ENCODE data around the gene SLC25A25. TPM values are rescaled to one million over a fixed set of nuclear protein-coding genes. Genes with fewer than 3 reads are reported as not detected.

The SLC25A25 gene
- total RNA-seq, 1 experiment from 2014 or later: 18.5 TPM

DNA sequence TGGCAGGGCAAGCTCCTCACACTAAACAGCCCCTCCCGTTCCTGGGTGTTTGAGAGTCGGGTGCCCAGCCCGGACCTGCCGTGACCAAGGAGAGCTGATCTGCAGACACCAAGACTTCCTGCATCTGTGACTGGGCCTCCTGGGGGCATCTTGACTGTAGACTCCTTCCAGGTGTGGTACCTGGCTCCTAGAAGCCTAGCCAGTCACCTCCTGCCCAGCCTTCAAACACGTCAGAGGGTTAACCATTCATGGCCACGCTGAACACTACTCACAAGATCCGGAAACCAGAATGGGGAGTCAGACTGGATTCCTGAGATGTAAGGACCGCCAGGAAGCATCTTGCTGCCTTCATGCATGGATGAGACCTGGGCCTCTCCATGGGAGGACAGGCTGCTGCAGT lies 77.5 kb downstream of the SLC25A25 start:
- ChIA-PET CTCF (interaction anchor here (1.0 kb wide), 1 partner anchor 14 kb away, joined by 3 read pairs; the partner anchor contains the start of gene BBLN), POLR2A (no interaction called here)
- DNase-seq: peak; percentile 66 to 71
- peak overlapping the region; percentile 55 for H3K27ac Mint-ChIP-seq (ENCODE audit: unreplicated experiment)
- no peaks in the 10 kb centered on the region for H3K27me3 ChIP-seq (replicated peaks; ENCODE audit: control insufficient read depth, insufficient read depth, low read length)
- no peaks in the 10 kb centered on the region for H3K36me3 Mint-ChIP-seq (ENCODE audit: insufficient read depth, unreplicated experiment)
- intact Hi-C loops (cut with micrococcal nuclease; ENCODE audit: unreplicated experiment): no loop called here
- no peaks in the 10 kb centered on the region for H3K4me1 Mint-ChIP-seq (ENCODE audit: low read depth, unreplicated experiment)
- H3K27me3 Mint-ChIP-seq (ENCODE audit: insufficient read depth, unreplicated experiment): no peaks in the 10 kb centered on the region
- no peaks in the 10 kb centered on the region for H3K9me3 Mint-ChIP-seq (ENCODE audit: unreplicated experiment)
- TF ChIP-seq, protein P1, sequence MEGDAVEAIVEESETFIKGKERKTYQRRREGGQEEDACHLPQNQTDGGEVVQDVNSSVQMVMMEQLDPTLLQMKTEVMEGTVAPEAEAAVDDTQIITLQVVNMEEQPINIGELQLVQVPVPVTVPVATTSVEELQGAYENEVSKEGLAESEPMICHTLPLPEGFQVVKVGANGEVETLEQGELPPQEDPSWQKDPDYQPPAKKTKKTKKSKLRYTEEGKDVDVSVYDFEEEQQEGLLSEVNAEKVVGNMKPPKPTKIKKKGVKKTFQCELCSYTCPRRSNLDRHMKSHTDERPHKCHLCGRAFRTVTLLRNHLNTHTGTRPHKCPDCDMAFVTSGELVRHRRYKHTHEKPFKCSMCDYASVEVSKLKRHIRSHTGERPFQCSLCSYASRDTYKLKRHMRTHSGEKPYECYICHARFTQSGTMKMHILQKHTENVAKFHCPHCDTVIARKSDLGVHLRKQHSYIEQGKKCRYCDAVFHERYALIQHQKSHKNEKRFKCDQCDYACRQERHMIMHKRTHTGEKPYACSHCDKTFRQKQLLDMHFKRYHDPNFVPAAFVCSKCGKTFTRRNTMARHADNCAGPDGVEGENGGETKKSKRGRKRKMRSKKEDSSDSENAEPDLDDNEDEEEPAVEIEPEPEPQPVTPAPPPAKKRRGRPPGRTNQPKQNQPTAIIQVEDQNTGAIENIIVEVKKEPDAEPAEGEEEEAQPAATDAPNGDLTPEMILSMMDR (IDR thresholded peaks at IDR 0.05; ENCODE audit: insufficient read depth in 1 of 2, low read depth in 1 of 2, low read length in 1 of 2, severe bottlenecking in 1 of 2, unreplicated experiment in 1 of 2): no peak
- no peak overlapping the region for H3K4me3 ChIP-seq (ENCODE audit: low read depth, low read length)
- BruUV-seq (replicated peaks): no TSS peak
- H3K9me3 ChIP-seq: no peaks in the 10 kb centered on the region
- H3K36me3 ChIP-seq (ENCODE audit: control insufficient read depth, insufficient read depth, low read length): no peaks in the 10 kb centered on the region
- no peak overlapping the region for H3K4me3 Mint-ChIP-seq (ENCODE audit: unreplicated experiment)
- H3K4me1 ChIP-seq: peaks cover 15% of the 10 kb centered on the region; the same call in 1 of the 2 replicates

DNA sequence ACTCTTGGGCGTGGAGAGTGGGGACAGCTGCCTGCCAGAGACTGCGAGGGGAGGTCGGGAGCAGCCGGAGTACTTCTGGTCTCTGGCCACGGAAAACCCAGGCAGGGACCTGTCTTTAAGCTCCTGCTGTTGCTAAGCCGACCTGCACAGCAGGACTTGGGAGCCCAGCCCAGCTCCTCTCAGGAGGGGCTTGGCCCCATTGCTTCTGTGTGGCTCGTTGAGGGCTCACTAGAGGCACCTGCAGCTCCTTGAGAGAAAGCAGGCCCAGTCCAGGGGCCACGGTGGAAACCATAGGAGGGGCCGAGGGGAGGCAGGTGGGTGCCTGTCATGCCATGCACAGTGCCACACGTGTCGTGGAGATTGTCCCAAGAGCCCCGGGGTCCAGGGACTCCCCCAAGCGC lies 77.9 kb downstream of the SLC25A25 start:
- intact Hi-C loops (cut with micrococcal nuclease; ENCODE audit: unreplicated experiment): no loop called here
- BruUV-seq (replicated peaks): no TSS peak
- CTCF ChIA-PET: interaction anchor here (1.0 kb wide), 1 partner anchor 14 kb away, joined by 3 read pairs; the partner anchor contains the start of gene BBLN
- H3K9me3 Mint-ChIP-seq (ENCODE audit: unreplicated experiment): no peaks in the 10 kb centered on the region
- no peaks in the 10 kb centered on the region for H3K4me1 Mint-ChIP-seq (ENCODE audit: low read depth, unreplicated experiment)
- peak overlapping the region; percentile 55 for H3K27ac Mint-ChIP-seq (ENCODE audit: unreplicated experiment)
- Histone ChIP-seq H3K36me3 (ENCODE audit: control insufficient read depth, insufficient read depth, low read length) (no peaks in the 10 kb centered on the region), H3K4me3 (ENCODE audit: low read depth, low read length) (no peak overlapping the region), H3K27me3 (replicated peaks; ENCODE audit: control insufficient read depth, insufficient read depth, low read length) (no peaks in the 10 kb centered on the region), H3K4me1 (peaks cover 15% of the 10 kb centered on the region; the same call in 1 of the 2 replicates), H3K9me3 (no peaks in the 10 kb centered on the region)
- POLR2A ChIA-PET: no interaction called here
- no peak for DNase-seq
- no peaks in the 10 kb centered on the region for H3K27me3 Mint-ChIP-seq (ENCODE audit: insufficient read depth, unreplicated experiment)
- no peaks in the 10 kb centered on the region for H3K36me3 Mint-ChIP-seq (ENCODE audit: insufficient read depth, unreplicated experiment)
- no peak overlapping the region for H3K4me3 Mint-ChIP-seq (ENCODE audit: unreplicated experiment)
- TF ChIP-seq, protein P1 (IDR thresholded peaks at IDR 0.05; ENCODE audit: insufficient read depth in 1 of 2, low read depth in 1 of 2, low read length in 1 of 2, severe bottlenecking in 1 of 2, unreplicated experiment in 1 of 2): no peak

DNA sequence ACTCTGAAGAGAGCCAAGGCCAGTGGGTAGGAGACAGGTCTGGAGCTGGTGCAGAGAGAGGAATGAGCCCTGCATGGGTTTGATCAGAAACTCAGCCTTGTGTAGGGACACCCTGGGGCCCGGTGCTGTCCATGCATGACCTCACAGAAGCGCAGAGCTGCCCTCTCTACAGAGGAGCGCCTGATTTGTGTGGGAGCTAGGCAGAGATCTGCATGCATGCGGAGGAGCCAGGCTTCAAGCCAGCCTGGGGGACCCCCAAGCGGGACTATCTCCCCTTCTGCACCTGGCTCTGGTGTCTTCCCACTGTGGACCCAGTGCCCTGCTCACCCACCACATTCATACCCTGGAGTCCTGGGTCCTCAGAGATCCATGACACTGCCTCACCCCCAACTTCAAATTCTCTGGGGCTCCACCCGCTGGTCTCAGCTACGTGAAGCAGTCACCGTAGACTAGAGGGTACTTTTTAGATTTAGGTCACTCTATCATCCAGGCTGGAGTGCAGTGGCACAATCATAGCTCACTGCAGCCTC lies 78.6 kb downstream of the SLC25A25 start:
- Mint-ChIP-seq H3K27ac (ENCODE audit: unreplicated experiment) (no peak overlapping the region), H3K27me3 (ENCODE audit: insufficient read depth, unreplicated experiment) (no peaks in the 10 kb centered on the region), H3K36me3 (ENCODE audit: insufficient read depth, unreplicated experiment) (no peaks in the 10 kb centered on the region), H3K4me1 (ENCODE audit: low read depth, unreplicated experiment) (no peaks in the 10 kb centered on the region), H3K4me3 (ENCODE audit: unreplicated experiment) (no peak overlapping the region), H3K9me3 (ENCODE audit: unreplicated experiment) (no peaks in the 10 kb centered on the region)
- DNase-seq: peak in 1 of 2 experiments; percentile 25
- BruUV-seq (replicated peaks): no TSS peak
- no peak overlapping the region for H3K4me3 ChIP-seq (ENCODE audit: low read depth, low read length)
- H3K4me1 ChIP-seq: peaks cover 15% of the 10 kb centered on the region; the same call in 1 of the 2 replicates
- TF ChIP-seq, protein P1 (IDR thresholded peaks at IDR 0.05; ENCODE audit: insufficient read depth in 1 of 2, low read depth in 1 of 2, low read length in 1 of 2, severe bottlenecking in 1 of 2, unreplicated experiment in 1 of 2): no peak
- H3K27me3 ChIP-seq (replicated peaks; ENCODE audit: control insufficient read depth, insufficient read depth, low read length): no peaks in the 10 kb centered on the region
- ChIA-PET POLR2A (no interaction called here), CTCF (no interaction called here)
- no peaks in the 10 kb centered on the region for H3K9me3 ChIP-seq
- H3K36me3 ChIP-seq (ENCODE audit: control insufficient read depth, insufficient read depth, low read length): no peaks in the 10 kb centered on the region
- intact Hi-C loops (cut with micrococcal nuclease; ENCODE audit: unreplicated experiment): no loop called here

Measured in Caco-2 (cell line).